GM19035 (cell line): ENCODE results near the gene ZNF175.
"Not testable (repeated sequence)": the region's sequence is repeated elsewhere in the genome, so short reads cannot be mapped to it uniquely, and the experiment has no call there.

Source experiments
- ATAC-seq: cut with Tn5 transposase; IDR thresholded peaks from one replicate; pipeline ENCODE4 v1.9.1; 2021; ENCODE audit not compliant: unreplicated experiment

The ZNF175 gene

DNA sequence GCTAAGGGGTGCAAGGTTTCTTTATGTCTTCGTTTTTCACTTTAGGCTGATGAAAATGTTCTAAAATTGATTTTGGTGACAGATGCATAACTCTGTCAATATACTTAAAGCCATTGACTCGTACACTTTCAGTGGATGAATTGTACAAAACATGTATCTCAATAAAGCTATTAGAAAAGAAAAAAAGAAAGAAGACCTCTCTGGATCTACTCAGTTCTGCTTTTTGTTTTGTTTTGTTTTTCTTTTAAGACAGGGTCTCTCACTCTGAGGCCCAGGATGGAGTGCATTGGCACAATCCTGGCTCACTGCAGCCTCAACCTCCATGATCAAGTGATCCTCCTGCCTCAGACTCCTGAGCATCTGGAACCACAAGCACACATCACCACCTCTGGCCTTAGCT is 55.6 kb downstream of the ZNF175 start:
- ATAC-seq: no peak

DNA sequence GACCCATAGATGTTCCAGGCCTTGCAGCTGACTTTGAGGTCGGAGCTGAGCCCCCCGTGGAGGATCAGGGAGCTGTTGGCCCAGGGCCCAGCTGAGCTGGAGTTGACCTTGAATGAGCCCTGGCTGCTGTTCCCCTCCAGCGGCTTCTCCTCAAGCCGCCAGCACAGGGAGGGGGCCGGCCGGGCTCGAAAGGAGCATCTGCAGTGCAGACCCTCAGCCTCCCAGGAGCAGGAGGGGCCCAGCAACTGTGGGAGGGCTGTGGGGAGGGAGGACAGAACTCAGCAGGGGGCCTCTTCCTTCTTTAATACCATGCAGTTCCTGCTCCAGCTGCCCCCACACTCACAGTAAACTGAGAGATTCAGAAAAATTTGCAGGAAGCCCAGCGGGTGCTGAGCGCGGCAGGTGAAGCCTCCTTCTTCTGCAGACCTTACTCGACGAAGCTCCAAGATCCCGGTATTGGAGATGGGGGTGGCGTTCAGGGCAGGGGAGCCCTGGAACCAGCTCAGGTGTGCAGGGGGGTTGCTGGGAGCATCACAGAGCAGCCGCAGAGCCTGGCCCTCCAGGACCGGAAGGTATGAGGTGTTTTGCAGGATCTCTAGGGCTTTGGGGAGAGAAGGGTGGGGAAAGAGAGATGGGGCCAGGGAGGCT is 56.5 kb downstream of the ZNF175 start:
- no peak for ATAC-seq

DNA sequence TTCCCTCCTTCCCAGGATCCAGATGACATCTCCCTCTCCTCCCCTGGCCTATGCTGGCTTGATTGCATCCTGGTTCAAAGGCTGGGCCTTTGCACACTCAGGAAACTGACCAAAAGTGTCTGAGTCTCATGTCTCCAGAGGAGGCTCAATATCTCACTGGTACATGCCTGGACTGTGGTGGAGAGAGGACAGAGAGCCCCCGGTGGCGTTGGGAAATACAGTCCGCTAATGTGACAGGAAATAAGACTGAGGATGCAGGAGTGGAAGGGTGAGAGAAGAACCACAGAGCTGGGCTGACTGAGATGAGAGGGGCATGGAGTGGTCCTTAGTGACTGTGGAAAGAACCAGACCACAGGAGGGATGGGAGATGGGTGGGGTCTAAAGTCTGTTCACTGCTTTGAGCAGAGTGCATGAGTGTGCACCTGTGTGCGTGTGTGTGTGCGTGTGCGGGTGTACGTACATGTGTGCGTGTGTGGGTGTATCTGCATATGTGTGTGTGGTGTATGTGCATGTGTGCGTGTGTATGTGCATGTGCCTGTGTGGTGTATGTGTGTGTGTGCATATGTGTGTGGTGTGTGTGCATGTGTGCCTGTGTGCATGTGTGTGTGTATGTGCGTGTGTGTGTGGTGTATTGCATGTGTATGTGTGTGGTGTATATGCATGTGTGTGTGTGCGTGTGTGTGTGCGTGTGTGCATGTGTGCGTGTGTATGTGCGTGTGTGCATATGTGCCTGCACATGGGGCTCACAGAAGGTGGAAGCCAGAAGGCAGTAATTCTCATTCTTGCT is 57.3 kb downstream of the ZNF175 start:
- ATAC-seq: no peak

- ATAC-seq: not testable (repeated sequence)
Measured at GRCh38 chr19:51630315-51630714, 59.2 kb downstream of the ZNF175 start, which contains the start of gene SIGLEC5. Gene SIGLEC5 (minus strand): TSS chr19:51630401. CDS start chr19:51630335, 66 bp downstream.

DNA sequence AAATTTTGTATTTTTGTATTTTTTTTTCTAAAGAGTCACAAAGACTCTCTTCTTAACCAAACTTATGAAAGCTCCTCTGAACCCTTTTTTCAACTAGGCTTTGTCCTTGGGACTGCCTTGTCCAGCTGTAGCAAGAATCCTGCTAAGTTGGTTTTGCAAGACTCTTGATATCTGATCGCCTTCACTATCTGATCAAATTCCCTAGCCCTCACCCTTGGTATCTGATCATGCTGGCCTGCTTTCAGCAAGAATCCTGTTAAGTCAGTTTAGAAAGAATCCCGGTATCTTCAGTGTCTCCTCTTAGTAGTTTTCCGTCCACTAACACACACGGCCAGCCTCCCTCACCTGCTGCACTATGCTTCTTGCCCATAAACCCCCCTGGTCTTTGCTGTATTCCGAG is 61.0 kb downstream of the ZNF175 start:
- no peak for ATAC-seq

- ATAC-seq: no peak
Measured at GRCh38 chr19:51637362-51637978, 66.4 kb downstream of the ZNF175 start.

GRCh38 chr19:51639916-51640315 is 68.8 kb downstream of the ZNF175 start:
- no peak for ATAC-seq

- ATAC-seq: no peak
Measured at GRCh38 chr19:51640386-51640785, 69.3 kb downstream of the ZNF175 start.

DNA sequence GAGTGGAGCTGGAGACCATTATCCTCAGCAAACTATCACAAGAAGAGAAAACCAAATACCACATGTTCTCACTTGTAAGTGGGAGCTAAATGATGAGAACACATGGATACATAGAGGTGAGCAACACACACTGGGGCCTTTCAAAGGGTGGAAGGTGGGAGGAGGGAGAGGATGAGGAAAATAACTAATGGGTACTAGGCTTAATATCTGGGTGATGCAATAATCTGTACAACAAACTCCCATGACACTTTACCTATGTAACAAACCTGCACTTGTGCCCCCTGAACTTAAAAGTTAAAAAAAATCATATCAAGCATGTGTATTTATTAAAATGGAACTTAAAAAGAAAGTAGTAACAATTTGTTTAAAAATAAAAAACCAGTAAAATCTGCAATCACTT is 70.6 kb downstream of the ZNF175 start:
- no peak for ATAC-seq
